ENCODE measurements around the gene INSYN1.

GRCh38 chr15:73782344-73782959, 29.3 kb upstream of the INSYN1 start:
- TF ChIP-seq SMC3 (conservative IDR thresholded peaks at IDR 0.05; ENCODE audit: poor library complexity) = no peak
- no peak for TF ChIP-seq CTCF (IDR thresholded peaks at IDR 0.05; ENCODE audit: poor library complexity, severe bottlenecking)
- no peak for TF ChIP-seq EZH2 (IDR thresholded peaks at IDR 0.05; ENCODE audit: borderline replicate concordance, insufficient read depth, low read length, poor library complexity, severe bottlenecking)
- TF ChIP-seq POLR2AphosphoS5 (IDR thresholded peaks at IDR 0.05) = no peak

All from neural cell (in vitro differentiated cells).